HG03571 (cell line): ENCODE results near the gene XPA.
"Not testable (repeated sequence)": the region's sequence is repeated elsewhere in the genome, so short reads cannot be mapped to it uniquely, and the experiment has no call there.

Experiments
- ATAC-seq: cut with Tn5 transposase; IDR thresholded peaks from one replicate; pipeline ENCODE4 v1.9.1; 2021; ENCODE audit not compliant: unreplicated experiment

Gene XPA

GRCh38 chr9:97704345-97704677 lies 7.2 kb upstream of the XPA start:
- no peak for ATAC-seq

GRCh38 chr9:97703437-97704344 lies 6.6 kb upstream of the XPA start:
- no peak for ATAC-seq

GRCh38 chr9:97699824-97700223 lies 2.7 kb upstream of the XPA start:
- not testable (repeated sequence) for ATAC-seq

- not testable (repeated sequence) for ATAC-seq
Measured at GRCh38 chr9:97699281-97699680, 2.1 kb upstream of the XPA start.

- ATAC-seq = no peak
Measured at GRCh38 chr9:97698865-97699264, 1.7 kb upstream of the XPA start.

- ATAC-seq = no peak
Measured at GRCh38 chr9:97697837-97698236, 697 bp upstream of the XPA start.

- ATAC-seq = peak; percentile 1
Measured at GRCh38 chr9:97695995-97696802, 941 bp downstream of the XPA start.

- ATAC-seq = no peak
Measured at GRCh38 chr9:97695390-97695789, 1.8 kb downstream of the XPA start.

GRCh38 chr9:97694769-97695168 lies 2.4 kb downstream of the XPA start:
- ATAC-seq = no peak

GRCh38 chr9:97689401-97690180 lies 7.5 kb downstream of the XPA start:
- ATAC-seq = no peak

GRCh38 chr9:97688654-97689053 lies 8.5 kb downstream of the XPA start:
- no peak for ATAC-seq

- ATAC-seq = no peak
Measured at GRCh38 chr9:97682242-97682641, 14.9 kb downstream of the XPA start.

GRCh38 chr9:97675655-97676054 lies 21.5 kb downstream of the XPA start:
- ATAC-seq = no peak

GRCh38 chr9:97673922-97674321 lies 23.2 kb downstream of the XPA start:
- no peak for ATAC-seq

- no peak for ATAC-seq
Measured at GRCh38 chr9:97672403-97672802, 24.7 kb downstream of the XPA start.

- no peak for ATAC-seq
Measured at GRCh38 chr9:97670586-97670985, 26.6 kb downstream of the XPA start.

GRCh38 chr9:97668485-97668884 lies 28.7 kb downstream of the XPA start:
- ATAC-seq = no peak

GRCh38 chr9:97666907-97667686 lies 30.0 kb downstream of the XPA start:
- no peak for ATAC-seq

- ATAC-seq = no peak
Measured at GRCh38 chr9:97665742-97666141, 31.4 kb downstream of the XPA start.

- no peak for ATAC-seq
Measured at GRCh38 chr9:97660847-97661246, 36.3 kb downstream of the XPA start.

GRCh38 chr9:97660340-97660739 lies 36.8 kb downstream of the XPA start:
- ATAC-seq = no peak
